Activated CD4-positive, alpha-beta T cell treated with anti-CD3 and anti-CD28 coated beads, Interleukin-2, amount 50 U/mL, for 1 hour (primary cell): ENCODE measurements around the gene PKHD1.

ENCODE experiments used
- DNase-seq: peaks from one replicate; pipeline ENCODE4 v3.0.0-alpha.2; 2020

The PKHD1 gene

DNA sequence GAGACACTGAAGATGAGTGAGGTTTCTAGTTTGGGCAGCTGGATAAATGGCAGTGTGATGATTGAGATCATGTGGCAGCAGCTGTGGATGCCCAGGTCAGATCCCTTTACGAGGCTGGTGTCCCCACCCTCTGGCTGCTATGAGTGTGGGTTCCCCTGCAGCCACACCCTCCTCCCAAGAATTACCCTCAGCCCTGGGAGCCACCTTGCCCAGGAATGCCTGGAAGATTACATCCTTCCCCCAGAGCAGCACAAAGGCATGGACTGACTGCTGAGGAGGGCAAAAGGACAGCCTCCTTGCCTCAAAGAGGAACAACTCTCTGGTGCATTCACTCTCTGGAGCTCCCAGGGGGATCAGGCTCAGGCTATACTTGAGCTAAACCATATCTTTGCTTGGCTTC is 15.0 kb upstream of the PKHD1 start:
- no peak for DNase-seq

DNA sequence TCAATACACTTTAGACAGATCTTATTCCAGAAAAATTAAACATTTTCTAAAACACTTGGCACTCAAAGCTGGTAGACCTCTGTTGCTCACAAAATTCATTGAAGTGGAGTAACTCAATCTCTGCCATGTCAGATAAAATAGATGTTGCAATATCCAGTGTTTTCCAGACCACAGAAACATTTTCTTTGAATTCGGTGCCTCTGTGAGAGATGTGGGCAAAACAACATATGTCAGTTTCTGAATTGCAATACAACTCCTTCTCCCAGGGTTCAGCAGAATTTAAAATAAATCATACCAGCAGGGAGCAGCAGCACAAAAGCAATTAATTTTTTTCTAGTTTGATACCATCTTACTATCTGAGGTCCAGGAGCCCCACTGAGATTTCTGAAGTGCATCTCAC is 11.3 kb upstream of the PKHD1 start:
- no peak for DNase-seq

DNA sequence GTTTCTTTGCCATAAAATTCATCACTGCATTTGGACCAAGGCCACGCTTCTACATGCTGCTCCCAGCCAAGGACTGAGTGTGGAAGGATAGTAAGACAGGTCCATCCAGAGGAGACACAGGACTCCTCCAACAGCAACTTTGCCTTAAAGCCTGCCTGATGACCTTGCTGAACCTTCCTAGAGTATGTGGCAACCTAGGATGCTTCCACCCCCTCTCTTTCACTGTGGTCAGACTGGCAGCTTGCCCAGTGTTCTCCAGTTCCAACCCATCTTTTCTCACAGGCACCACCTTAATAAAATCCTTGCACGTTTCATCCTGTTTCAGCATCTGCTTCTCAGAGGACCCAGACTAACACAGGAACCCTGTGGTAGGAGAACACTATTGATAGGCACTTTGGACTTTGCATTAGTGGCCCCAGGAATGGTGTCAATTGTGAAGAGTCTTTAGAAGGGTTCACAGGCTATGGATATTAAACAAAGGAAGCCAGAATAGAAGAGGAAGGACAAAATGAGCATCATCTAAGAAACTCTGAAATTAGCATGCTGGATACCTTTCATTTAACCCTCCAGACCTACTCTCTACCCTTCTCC is 2.4 kb upstream of the PKHD1 start:
- DNase-seq: no peak

DNA sequence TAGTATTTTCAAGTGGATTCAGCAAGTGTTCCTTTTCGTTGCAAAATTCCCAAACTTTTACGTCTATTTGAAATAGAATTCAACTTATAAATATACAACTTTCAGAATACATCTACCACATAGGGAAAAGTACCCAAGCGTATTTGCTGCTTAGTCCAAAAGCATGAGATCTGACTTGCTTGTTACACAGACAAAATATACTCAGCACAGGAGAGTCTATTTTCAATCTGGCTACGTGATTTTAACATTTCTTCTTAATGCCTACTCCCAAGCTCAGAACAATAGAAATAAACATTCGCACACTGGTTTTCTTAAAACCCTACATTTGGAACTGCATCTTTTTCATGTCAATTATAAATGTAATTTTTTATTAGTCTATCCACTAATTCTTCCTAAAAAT is 672 bp downstream of the PKHD1 start:
- DNase-seq: no peak

DNA sequence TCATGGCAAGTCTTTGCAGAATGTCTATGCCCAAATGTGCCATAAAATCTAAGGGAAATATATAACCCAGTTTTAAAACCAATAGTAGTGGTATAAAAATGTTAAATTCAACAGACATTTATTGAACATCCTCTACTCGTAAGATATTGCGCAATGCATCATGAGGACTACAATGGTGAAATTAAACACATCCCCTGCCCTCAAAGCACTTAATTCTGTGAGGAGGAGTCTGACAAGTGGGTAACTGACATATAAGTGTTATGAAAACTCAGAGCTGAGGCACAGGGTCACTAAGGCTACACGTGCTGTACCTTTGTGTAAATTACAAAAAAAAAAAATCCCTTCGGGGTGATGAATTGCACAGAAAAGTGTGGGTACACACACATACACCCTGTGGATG is 6.2 kb downstream of the PKHD1 start:
- DNase-seq: no peak

DNA sequence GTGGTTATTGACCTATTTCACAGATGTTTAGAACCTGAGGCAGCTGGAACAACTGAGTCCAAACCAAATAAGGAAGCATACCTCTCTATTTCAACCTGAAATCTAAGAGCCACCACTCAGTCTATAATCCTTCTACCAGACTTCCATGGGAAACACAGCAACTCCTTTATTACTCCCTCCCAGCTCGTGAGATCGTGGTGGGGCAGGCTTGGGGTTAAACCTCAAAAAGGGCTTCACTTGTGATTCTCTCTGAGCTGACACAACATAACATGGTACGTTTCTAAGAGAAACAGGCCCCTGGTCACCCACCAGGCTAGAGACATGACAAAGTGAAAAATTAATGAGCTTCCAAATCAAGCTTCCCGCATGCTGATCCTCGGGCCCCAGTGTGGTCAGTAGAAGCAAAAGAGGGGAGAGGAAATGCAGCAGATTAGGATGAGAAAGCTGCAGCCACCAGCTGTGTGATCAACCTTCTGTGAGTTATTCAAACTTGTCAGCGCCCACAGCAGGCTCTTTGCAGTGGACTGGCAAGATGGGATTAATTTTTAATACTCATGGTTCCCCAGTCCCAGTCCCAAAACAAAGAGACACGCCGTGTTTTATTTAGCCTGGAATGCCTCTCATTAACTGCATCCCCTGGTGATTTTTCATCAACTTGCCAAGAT is 9.3 kb downstream of the PKHD1 start:
- DNase-seq: no peak

DNA sequence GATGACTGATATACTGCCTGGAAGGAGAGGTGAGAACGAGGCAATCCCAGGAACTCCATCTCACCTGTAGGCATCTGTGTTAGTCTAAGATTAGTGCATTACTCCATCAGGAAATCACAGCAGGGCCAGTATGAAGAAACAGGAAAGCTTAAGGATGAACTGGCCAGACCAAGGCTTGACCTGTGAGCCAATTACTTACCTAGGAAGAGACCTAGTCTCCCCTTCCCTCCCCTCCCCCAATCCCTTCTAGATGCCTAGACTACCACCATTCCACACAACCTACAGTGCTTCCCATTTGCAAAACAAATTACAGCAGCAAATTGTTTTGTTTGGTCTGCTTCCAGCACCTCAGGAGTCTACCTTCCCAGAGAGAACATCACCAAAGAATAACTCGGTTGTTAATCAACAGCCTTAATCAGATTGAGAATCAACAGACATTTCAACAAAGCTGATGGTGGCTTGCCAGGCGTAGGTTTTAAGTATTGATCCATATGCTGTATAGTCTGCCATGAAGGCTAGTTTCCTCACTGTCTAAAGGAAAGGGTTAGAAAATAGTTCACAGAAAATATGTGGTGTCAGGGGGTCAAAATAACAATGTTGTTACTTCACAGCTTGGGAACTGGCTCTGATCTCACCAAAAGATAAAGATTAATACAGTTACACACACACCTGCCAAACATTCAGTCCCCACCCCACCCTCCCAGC is 10.1 kb downstream of the PKHD1 start:
- no peak for DNase-seq

DNA sequence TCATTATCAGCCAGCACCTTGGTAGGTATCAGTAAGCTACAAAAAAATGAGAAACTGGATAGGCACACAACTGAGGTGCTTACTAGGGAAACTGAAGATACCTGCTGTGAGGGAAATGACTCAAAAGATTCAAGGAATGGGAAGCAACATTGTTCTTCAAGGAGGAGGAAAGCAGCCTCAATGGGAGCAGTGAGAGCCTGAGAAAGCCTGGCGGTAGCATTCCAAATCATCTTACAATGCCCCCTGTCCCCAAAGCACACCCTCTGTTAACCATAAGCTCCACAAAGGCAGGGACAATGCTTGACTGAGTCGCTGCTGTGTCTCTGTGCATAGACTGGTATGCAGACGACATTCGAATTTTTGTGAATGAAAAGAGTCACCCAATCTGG is 10.6 kb downstream of the PKHD1 start:
- DNase-seq: no peak

DNA sequence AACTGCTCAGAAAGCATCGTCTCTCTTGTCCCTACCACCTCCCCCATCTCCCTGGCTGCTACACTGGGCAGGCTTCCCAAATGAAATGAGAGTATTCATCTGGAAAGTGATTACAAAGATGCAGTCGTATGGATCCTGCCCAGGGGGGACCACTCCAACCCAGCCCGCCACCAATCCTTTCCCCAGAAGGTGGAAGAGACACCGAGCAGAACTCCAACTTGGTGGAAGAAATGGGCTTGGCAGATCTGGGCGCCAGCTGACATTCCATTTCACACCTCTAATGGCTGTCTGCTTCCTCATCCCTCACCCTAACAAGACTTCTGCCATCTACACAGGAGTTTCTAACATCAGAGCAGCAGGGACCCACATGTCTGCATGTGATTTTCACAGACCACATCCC is 12.7 kb downstream of the PKHD1 start:
- DNase-seq: no peak

DNA sequence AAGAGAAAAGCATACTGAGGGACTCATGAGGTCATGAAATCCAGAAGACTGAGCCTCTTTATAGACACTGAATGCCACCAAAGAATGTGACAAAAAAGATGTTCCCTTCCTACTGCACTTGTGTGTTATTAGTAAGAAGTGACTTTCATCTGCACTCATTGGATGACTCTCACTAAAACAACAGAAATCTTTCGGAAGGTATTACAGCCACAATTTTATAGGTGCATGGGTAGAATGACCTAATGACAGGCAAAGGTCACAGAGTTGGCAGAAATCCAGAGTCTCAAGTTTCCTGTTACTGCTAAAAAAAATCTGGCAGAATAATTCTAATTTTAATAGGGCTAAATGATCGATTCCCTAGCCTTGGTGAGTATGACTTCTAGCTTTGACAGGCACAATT is 13.3 kb downstream of the PKHD1 start:
- no peak for DNase-seq

DNA sequence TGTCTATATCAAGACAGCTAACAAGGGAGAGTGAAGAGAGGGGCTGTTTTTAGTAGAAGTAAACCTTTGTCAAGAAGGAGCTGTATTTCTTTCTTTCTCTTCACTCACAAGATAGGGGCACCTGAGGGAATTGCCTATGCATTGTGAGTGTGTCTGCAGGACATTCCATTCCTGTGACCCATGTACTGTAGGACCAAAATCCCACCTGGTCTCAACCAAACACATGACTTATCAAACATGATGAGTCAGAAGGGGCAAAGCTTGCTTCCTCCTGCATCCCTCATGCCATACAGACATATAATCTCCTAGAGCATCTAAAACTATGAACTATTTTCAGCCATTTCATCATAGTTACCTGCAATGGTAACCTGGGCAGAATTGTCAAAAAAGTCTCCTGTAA is 21.8 kb downstream of the PKHD1 start:
- DNase-seq: no peak

DNA sequence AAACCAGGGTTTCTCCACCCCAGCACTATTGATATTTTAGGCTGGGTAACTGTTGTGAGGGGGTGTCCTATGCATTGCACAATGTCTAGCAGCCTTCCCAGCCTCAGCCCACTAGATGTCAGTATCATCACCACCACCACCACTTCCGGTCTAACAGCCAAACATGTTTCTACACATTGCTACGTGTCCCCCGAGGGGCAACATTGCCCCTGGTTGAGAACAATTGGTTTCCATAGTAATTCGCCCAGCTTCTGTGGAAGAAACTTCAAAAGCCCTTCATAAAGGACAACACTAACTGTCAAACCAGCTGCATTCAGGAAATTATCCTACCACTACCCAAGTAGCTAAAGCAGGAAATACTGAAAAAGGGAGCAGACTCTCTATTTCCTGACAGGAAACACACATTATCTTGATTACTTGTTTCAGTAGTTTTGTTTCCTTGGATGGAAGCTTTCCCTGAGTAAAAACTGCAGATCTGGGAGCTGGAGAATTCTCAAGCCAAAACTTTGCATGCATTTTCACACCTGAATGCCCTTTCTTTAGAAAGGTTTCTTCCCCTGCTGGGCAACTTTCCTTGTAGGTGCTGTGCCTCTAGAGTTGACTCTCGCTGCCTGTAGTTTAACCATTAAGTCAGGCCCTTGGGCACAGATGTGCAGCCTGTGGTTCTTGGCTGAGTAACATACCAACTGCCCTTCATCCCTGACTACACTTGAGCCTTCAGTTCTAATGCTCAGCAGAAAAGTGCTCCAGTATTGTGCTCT is 23.6 kb downstream of the PKHD1 start:
- peak; percentile 32 for DNase-seq

DNA sequence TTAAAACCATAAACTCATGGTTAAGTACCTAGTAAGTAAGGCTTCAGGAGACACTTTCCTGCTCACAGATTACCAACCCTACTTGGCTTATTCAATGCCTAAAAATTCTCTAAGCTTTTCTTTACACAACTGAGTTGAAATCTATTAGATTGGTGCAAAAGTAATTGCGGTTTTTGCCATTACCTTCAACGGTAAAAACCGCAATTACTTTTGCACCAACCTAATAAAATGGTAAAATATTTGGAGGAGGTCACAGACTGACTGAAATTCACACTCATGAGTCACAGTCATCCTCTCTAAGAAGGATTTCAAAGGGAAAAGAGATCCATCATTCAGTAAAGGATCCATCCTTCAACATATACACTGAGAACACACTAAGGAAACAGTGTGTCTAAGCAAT is 25.9 kb downstream of the PKHD1 start:
- no peak for DNase-seq

DNA sequence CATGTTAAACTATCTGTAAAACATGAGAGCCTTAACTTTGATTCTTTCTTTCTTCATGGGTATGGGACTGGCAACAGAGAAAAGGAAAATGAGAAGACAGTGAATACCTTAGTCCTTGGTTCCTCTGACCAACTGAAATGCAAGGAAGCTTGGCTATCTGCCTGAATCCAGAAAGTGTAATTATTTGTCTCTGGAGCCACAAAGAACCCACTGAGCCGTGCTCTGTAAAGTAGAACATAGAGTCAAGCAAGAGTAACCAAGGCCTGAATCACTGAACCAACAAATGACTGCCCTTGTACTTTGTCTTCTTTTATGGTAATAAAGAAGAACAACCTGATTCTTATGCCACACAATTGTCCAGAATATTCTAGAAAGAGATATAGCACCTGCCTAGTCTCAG is 27.6 kb downstream of the PKHD1 start:
- DNase-seq: no peak

DNA sequence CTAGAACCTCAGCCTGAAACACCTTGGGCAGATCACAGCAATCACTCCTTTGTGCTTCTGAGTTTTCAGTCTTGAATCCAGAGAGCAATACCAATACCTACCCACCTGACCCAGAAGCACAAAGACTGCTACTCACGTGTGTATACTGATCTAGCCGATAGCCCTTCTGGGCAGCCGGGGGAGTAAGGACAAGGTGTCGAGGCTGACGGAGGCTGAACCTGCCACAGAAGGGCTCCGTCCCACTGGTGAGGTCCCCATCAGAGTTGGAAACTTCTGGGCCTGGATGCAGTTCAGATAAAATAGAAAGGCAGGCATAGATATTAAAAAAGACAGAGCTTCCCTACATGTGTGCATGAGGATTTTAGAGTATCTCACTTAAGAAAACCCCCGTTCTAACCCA is 32.0 kb downstream of the PKHD1 start:
- DNase-seq: no peak

DNA sequence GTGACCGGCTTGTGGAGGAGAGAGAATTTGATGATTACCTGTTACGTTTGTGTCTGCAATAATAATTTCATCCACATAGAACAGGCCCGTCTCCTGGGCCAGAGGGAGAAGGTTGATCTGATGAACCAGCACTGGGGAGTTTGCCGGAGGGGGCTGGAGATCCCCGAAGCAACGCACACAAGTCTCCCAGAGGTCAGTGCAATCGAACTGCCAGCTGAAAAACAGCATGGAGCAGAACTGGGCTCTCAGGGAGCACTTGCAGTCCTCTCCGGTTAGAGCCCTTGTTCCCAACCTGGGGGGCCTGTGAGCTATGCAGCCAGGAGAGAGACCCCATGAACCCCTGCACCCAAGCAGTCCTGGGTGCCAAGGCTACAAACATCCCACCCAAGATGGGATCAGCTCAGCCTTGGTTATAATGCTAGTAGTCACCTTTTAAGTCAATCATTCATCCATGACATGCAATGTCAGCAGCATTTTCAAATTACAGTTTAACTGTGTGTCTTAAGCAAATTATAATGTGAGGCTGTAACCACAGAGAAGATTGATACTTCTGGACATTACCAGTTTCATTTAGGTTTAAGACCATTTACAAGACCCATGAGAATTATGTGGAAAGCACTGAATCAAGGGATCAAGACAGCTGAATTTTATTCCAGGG is 34.2 kb downstream of the PKHD1 start:
- no peak for DNase-seq

DNA sequence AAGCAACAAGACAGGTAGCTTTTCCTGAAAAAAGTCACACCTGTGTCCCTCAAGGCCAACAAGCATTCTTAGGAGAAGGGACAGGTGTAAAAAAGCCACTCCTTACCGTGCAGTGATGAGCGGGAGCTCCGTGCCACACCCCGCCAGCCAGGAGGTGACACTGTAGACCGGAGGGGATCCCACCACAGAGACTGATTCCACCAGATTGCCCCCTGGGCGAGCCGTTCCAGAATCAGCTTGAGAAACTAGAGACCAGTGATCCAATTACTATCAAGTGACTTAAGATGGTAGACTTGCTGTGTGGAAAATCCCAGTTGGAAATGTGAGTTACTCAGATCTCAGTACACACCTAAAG is 37.4 kb downstream of the PKHD1 start:
- no peak for DNase-seq

DNA sequence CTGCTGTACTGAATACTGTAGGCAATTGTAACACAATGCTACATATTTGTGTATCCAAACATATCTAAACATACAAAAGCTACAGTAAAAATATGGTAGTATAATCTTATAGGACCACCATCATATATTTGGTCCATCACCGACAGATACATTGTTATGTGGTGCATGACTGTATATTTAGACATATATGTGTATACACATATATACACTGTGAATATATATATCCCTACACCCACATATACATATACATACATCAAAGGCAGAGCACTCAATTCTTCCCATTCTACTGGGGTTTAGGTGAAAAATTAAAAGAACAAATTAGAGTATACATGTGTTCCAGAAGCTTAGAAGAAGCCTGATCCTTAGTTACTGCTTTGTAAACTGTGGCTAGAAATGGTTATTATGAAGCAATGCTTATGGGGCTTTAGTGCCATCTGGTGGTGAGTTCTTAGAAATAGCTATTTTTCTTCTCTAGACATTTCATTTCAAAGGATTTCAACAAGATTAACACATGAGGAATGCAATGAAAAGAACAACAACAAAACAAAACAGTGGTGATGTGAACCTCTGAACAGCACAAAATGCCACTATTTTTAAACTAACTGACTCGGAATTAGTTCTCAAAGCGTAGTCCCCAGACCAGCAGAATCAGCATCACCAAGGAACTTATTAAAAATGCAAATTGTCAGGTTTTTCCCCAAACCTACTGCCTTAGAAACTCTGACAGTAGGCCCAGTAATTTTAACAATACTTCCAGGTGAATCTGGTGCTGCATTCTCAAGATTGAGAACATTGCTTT is 38.0 kb downstream of the PKHD1 start:
- DNase-seq: no peak

DNA sequence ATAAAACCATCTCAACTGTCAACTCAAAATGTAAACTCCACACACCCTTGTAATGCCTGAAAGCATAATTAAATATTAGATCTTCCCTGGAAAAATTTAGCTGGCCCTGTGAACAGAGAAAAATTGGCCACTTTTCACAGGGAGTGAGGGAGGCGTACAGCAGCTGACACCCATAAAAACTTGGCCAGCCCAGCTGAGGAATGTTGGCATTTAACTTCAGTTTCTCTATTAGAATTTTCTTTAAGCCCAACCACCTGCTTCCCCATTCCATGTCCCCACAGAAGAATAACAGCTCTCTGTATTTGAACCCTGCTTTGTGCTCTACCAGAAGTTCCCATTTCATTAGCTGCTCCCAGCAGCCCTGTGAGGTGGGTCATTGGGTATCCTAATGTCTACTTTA is 41.0 kb downstream of the PKHD1 start:
- no peak for DNase-seq

DNA sequence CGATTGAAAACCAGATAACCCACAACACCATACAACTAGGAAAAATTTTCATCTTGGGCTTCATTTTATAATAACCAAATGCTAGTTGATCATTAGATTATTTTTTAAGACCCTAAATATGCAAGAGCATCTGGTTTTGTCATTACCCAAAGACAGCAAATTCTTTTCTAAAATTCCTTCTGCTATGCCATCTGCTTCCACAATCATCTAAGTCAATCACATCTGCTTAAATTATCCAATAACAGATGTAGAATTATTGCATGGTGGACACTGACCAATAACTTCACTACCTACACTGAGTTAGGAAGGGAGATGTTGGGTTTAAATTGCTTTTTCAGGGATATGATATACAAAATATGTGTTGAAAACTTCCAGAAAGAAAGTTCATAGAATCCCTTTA is 41.9 kb downstream of the PKHD1 start:
- no peak for DNase-seq

DNA sequence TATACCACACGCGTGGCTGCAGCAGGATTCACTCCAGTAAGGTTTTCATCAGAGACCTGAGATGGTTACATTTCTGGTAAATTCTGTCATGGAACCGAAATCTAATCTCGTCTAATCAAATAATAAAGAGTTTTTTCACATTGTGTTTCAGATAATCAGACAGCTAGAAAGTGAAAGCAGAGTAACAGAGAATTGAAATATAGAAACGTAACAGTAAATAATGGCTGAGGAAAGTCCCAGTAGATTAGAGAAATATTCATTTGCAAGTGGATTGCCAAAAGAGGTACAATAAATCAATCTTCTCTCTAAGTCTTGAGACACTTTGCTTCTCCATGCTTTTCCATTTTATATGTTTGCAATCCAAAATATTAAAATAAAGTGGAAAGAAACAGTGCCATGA is 42.4 kb downstream of the PKHD1 start:
- DNase-seq: no peak

DNA sequence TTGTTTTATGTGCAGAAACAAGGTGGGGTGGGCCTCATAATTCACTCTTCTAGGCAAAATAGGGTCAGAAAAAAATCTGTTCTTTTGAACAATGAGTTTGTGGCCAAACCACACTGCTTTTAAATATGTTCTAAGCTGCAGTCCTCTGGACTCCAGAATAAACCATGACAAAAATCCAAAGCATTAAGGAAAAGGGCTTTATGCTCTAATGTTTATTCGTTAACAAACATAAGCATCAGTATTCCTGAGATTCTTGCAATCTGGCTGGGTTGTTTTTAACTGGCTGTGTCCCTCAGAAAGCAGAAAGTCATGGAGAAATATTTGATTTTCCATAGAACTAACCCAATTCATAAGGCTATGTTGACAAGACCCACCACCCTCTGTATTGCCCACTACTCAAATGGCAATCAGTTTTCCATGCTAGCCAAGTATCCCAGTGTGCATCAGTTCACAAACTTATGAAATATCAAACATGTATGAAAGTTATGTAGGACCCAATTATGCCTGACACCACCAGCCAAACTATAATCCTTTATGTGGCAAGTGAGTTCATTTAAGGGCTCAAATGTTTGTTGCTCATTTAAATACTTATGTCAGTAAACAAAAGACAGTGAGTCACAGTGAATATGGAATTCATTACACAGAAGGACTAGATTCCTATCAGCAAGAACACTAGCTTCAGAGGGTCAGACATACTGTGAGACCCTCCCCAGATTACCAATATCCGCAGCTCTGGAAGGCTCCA is 45.1 kb downstream of the PKHD1 start:
- DNase-seq: no peak
